GM21360 (cell line): ENCODE measurements around the gene TBX22.
"Not testable (repeated sequence)": the region's sequence is repeated elsewhere in the genome, so short reads cannot be mapped to it uniquely, and the experiment has no call there.

Experiments
- ATAC-seq: cut with Tn5 transposase; IDR thresholded peaks from one replicate; pipeline ENCODE4 v1.9.1; 2021; ENCODE audit warnings: mild to moderate bottlenecking, moderate library complexity; ENCODE audit not compliant: unreplicated experiment

TBX22 gene

GRCh38 chrX:80014141-80014940, at the start of gene TBX22:
TBX22 (plus strand) TSS chrX:80014753; CDS start chrX:80022270, 7,517 bp downstream.
- no peak for ATAC-seq

GRCh38 chrX:79975605-79976004, 38.9 kb upstream of the TBX22 start:
- ATAC-seq: no peak

GRCh38 chrX:80004458-80004857, 10.1 kb upstream of the TBX22 start:
- ATAC-seq: no peak

- ATAC-seq: no peak
Measured at GRCh38 chrX:80011522-80011921, 3.0 kb upstream of the TBX22 start.

- ATAC-seq: no peak
Measured at GRCh38 chrX:80016182-80016581, 1.6 kb downstream of the TBX22 start.

- ATAC-seq: no peak
Measured at GRCh38 chrX:80021621-80022020, 7.1 kb downstream of the TBX22 start.

GRCh38 chrX:80022363-80023031, 7.9 kb downstream of the TBX22 start:
- no peak for ATAC-seq

- no peak for ATAC-seq
Measured at GRCh38 chrX:80026116-80026515, 11.6 kb downstream of the TBX22 start.

- ATAC-seq: not testable (repeated sequence)
Measured at GRCh38 chrX:80066156-80066555, 51.6 kb downstream of the TBX22 start.

GRCh38 chrX:80075625-80076024, 61.1 kb downstream of the TBX22 start:
- ATAC-seq: not testable (repeated sequence)
